NCI-H526 treated with DMSO at 0.1 percent for 48 hours (cell line): ENCODE measurements around the gene GATAD2B.
"Not testable (repeated sequence)": the region's sequence is repeated elsewhere in the genome, so short reads cannot be mapped to it uniquely, and the experiment has no call there.

ENCODE experiments used
- DNase-seq: peaks from one replicate; lab custom pipeline; 2025; lab: John Stamatoyannopoulos, UW

Gene GATAD2B

DNA sequence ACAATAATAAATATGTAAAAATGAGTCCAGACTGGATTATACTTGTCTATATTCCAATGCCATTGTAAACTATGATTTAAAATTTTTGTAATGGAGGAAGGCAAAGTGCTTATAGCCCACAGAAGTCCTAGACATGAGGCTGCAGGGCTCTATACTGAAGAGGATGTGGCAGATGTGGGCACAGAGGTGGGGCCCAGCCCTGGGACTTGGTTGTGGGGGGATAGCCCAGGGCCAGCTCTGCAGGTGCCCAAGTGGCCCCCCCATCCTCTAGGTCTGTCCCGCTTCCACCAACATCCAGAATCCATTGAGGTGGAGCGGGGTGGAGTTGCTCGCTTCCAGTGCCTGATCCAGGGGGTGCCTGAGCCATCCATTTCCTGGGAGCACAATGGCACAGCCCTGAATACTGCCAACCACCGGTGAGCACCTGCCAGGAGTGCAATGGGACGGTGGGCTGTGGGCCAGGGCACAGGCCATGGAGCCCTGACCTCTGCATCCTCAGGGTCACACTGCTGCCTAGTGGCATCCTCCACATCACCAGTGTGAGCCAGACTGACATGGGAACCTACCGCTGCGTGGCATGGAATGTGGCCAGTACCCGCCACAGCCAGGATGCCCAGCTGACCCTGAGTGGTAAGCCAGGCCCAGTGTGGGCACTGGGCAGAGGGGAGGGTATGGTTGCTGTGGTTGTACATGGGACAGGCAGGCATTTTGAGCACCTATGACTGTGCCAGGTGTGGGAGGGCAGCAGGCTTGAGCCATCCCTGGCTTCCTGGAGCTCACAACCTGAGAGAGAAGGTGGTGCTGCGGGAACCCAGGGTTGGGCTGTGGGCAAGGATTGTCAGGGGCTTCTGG is 126.6 kb downstream of the GATAD2B start:
- DNase-seq: no peak

DNA sequence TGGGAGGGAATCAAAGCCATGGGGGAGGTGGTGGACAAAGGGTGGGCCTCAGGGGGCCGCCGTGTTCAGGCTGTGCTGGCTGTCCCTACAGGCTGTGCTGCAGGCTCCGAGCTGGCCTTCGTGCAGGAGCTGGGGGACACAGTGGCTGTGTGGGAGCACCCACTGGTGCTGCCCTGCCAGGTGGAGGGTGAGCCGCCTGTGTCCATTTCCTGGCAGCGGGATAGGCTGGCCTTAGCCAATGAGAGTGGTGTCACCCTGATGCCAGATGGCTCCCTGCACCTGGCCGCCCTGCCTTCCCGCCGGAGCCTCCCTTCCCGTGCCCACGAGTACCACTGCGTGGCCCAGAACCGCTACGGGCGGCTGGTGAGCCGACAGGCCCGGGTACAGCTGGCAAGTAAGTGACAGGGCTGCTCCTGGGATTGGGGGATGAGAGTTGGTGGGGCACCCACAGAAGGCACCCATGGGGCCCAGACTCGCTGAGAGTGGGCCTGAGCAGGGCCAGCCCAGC is 127.4 kb downstream of the GATAD2B start:
- DNase-seq: no peak

DNA sequence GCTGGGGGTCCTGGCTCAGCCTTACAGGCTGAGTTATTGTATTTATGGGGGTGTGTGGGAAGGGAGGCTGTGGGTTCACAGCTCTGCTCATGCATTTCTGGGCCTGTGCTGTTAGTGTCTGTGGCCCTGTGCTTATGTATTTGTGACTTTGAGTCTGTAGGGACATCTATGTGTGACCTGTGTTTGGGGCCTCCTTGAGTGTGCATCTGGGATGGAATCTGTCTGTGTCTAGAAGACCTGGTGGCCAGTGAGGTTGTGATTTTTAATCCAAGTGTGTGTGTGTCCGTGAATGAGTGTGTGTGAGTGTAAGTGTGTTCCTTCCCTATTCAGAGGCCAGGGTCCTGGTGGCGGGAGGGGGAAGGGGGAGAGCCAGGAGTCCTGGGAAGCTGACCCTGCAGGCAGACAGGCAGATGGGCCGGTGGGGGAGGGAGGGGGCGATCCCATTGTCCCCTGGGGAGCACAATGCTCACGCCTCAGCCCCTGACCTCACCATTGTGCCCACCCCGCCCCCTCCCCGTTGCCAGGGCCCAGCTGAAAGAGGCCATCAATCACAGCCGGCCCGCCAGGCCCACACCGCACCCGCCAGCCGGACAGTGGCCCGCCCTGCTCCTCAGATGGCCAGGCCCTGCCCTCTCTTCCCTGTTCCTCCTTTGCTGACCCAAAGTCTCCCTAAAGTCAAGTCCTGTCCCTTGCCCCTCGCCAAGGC is 128.0 kb downstream of the GATAD2B start:
- DNase-seq: no peak

DNA sequence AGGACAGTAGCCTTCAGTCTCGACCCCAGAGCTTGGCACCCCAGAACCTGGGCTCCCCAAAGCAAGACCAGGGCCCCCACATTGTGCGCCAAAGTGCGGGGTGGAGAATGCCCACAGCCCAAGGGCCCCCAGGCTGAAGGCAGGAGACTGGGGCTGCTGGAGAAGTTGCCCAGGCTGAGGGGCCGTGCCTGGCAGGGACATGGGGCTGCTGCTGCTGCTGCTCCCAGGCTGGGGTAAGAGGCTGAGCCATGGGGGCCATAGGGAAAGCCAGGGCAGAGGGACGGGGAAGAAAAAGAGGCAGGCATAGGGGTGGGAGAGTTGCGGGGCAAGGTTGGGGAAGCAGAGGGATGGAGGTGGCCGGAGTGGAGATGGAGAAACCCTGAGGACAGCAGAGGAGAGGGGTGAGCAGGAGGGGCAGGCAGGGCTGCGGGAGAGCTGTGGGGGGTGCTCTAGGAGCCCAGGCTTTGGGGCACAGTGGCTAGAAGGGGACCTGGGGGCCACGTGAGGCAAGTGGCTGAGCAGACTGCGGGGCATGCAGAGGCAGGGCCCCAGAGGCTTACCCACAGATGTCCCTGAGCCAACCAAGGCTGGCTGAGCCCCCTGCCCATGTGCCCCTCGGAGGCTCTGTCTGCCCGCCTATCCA is 128.7 kb downstream of the GATAD2B start:
- DNase-seq: no peak

DNA sequence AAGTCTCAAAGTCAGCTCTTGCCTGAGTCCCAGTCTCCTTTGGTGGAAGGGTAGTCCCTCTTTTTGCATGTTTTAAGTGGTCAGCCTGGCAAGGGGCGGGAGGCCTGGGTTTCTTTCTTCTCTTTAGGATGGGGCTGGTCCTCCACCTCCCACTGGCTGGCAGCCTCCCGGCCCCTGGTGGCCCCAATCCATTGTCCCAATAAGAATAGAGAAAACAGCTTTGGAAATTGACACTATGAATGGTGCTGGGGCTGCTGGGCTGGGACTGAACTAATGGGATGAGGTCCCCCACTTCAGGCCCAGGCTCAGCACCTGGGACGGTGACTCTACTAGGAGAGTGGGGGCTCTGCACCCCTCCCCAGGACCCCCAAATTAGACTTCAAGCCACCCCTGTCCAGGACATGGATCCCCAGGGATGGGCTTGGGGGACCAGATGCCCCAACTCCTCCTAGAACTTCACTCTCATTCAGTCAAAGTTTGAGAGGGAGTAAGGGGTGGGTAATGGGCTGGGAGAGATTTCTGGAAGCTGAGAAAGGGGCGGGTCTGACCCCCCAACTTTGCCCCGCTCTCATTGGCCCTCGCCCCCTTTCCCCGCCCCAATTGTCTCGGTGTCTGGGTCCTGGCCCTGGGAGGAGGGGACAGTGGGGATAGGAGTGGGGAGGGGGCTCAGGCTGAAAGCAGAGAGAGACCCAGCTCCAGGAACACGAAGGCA is 129.4 kb downstream of the GATAD2B start:
- no peak for DNase-seq

DNA sequence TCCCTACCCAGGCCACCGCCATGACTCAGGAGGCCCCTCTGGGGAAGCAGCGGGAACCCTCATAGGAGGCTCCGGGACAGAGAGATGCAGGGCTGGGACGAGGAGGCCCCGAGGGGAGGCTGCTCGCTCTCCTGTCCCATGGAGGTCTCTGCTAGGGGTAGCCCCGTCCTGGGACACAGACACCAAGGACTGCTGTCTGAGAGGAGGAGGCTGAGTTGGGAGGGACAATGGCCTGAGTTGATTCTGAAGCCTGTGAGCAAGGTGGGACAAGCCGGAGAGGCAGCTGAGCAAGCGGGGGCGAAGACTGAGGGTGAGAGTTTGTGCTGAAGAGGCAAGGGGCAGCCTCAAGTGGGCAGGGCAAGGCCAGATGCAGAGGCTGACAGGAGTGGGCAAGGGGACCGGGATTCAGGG is 130.1 kb downstream of the GATAD2B start:
- no peak for DNase-seq

DNA sequence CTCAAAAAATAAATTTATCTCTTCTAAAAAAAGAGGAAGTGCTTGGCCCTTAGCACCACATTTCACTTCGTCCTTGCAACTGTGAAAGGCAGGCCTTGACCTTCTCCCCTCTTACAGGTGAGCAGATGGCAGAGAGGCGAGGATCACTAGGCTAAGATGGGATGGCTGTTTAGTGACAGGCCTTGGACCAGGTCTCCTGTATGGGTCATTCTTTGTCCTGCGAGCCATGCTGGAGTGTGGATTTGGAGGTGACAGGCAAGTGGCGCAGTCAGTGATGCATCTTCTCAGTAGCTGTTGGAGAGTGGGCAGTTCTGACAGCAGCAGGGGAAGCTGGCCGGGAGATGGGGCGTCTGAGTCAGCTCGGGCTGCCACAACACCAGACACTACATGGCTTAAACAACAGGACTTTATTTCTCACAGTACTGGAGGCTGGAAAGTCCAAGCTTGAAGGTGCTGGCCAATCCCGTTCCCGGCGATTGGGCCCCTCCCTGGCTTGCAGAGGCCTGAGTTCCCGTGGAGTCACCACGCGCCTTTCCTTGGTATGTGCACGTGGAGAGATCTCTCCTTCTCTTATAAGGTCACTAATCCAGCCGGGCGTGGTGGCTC is 131.0 kb downstream of the GATAD2B start:
- no peak for DNase-seq

DNA sequence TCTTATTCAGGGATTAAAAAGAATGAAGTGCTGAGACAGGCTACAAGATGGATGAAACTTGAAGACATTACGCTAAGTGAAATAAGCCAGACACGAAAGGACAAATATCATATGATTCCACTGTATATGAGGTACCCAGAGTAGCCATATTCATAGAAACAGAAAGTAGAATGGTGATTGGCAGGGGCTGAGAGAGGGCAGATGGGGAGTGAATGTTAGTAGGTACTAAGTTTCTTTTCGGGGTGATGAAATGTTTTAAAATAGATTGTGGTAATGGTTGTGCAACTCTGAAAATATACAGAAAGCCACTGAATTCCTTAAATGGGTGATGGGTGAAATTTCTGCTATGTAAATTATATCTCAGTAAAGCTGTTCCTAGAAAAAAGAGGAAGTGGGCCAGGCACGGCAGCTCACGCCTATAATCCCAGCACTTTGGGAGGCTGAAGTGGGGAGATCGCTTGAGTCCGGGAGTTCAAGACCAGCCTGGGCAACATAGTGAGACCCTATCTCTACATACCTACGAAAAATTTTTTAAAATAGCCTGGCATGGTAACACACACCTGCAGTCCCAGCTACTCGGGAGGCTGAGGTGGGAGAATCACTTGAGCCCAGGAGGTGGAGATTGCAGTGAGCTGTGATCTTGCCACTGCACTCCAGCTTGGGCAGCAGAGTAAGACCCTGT is 131.7 kb downstream of the GATAD2B start:
- no peak for DNase-seq

DNA sequence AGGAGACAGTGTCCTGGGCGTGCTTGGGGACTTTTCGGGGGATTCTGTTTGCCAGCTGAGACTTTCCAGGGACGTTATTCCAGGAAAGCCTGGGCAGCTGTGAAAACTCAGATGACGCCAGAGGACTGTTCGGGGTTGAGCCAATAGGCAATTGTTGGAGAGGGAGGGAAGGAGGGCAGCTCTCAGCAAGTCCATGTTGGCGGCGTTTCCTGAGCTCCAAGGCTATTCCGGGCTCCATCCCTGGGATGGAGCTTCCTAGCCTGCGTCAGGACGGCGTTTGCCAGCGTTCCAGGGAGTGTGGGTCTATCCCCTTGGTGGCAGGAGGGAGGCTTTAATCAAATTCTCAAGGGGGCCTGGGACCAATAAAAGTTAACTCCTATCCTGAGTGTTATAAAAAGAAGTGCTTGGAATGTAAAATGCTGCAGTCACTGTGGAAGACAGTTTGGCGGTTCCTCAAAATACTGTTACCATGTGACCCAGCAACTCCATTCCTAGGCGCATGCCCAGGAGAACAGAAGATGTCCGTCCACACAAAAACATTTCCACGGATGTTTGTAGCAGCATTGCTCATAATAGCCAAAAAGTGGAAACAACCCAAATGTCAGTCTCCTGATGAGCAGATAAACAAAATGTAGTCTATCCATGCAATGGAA is 132.3 kb downstream of the GATAD2B start:
- DNase-seq: no peak

DNA sequence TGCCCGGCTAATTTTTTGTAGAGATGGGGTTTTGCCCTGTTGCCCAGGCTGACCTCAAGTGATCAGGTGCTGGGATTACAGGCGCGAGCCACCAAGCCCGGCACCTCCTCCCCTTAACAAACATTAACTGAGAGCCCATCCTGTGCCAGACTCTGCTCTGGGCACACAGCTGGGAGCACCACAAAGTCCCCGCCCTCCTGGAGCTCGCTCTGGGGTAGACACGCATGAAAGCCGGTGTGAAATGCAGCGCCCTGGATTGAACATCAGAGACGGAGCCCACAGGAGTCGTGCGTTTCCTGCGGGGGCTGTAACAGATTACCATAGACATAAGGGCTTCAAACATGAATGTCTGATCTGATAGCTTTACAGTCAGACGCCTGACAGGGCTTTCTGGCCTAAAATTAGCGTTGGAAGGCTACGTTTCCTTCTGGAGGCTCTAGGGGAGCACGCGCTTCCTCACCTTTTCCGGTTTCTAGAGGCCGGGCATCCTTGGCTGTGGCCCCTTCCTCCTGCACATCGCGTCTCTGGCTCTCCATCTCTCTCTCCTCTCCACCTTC is 133.2 kb downstream of the GATAD2B start:
- DNase-seq: no peak

DNA sequence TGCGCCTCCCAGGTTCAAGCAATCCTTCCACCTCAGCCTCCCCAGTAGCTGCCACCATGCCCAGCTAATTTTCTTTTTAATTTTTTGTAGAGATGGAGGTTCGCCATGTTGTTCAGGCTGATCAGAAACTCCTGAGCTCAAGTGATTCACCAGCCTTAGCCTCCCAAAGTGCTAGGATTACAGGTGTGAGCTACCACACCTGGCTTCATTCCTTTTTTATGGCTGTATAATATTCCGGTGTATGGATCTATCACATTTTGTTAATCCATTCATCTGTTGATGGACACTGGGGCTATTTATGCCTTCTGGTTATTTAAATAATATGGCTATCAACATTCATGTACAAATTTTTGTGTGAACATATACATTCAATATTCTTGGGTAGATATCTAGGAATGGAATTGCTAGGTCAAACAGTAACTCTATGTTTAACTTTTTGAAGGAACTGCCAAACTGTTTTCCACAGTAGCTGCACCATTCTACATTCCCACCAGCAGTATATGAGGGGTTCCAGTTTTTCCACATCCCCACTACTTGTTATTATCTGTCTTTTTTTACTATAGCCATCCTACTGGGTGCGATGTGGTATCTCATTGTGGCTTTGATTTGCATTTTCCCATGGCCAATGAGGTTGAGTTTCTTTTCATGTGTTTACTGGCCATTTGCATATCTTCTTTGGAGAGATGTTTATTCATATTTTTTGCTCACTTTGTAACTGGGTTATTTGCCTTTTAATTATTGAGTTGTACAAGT is 136.6 kb downstream of the GATAD2B start:
- DNase-seq: no peak

DNA sequence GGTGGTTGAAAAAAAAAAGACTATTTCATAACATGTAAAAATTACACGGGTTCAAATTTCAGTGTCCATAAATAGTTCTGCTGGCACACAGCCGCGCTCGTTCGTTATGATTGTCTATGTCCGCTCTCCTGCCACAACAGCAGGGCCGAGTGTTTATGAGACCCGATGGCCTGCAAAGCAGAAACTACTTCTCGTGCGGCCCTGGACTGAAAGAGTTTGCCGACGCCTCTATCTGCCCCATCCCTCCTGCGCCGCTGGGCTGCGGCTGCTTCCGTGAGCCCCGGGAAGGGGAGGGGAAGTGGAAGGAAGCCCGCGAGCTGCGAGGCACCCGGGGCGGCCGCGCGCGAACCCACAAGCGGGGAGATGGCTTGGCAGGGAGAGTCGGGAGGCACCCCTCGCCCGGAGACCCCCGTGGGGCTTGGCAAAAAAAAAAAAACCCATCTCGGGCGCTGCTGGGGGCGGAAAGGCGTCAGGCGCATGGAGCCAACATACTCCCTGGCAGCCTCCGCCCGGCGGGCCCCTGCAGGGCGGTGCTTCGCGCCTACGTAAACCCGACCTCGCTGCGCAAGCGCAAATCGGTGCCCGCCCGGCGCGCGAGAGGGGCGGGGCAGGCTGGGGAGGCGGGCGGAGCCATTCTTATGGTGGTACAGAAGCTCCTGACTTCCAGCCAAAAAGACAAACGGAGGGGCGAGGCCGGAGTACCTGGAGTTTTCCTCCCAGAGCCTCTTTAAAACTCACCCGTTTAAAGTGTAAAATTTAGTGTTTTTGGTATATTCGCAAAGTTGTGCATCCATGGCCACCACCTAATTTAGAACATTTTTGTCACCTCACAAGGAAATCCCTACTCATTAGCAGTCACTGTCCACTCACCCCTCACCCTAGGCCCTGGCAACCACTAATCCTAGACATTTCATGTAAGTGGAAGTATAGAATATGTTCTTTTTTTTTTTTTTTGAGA is 139.3 kb downstream of the GATAD2B start:
- peak; percentile 96 for DNase-seq

DNA sequence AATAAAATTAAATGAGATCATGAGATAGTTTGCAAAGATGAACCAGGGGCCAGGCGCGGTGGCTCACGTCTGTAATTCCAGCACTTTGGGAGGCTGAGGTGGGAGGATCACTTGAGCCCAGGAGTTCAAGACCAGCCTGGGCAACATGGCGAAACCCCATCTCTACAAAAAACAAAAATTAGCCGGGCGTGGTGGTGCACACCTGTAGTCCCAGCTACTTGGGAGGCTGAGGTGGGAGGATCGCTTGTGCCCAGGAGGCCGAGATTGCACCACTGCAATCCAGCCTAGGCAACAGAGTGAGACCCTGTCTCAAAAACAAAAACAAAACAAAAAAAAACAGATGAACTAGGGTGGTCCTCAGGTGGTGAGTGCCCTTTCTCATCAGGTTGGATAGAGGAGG is 140.1 kb downstream of the GATAD2B start:
- not testable (repeated sequence) for DNase-seq

DNA sequence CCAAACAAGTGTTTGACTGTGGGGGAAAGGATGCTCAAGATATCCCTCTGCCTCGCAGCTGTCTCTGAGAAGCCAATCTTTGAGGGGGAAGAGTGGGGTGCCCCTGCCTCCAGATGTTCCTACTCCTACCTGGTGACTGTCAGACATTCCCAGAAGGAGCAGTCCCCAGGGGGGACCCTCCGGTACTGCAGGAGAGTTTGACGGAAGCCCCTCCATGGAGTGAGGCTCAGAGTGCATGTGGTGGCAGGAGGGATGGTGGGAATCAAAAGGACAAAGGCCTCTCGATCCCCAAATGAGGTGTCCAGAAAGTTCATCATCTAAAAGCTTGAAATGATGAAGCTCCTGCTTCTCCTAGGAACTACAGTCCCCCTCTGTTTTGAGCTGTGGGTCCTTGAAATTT is 142.2 kb downstream of the GATAD2B start:
- DNase-seq: no peak

DNA sequence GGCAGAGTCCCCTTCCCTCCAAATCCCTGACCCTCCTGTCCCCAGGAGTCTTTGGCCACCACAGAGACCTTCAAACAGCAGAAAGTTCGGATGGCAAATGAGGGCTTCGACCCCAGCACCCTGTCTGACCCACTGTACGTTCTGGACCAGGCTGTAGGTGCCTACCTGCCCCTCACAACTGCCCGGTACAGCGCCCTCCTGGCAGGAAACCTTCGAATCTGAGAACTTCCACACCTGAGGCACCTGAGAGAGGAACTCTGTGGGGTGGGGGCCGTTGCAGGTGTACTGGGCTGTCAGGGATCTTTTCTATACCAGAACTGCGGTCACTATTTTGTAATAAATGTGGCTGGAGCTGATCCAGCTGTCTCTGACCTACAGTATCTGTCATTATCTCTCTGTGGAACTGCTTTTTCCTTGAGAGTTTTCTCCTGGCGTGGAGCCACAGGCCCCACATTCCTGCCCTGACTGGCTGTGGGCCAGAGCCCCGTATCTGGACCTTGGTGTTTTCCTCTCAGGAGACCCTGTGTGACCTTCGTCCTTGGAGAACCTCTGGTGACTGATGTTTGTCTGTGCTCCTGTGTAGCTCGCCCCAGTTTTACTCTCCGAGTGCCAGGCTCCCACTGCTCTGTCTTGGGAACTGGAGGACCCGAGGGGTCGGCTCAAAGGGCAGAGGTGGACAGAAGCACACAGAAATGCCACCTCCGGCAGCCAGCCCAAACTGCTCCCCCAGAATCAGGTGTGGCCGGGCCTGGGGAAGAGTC is 142.8 kb downstream of the GATAD2B start:
- no peak for DNase-seq

DNA sequence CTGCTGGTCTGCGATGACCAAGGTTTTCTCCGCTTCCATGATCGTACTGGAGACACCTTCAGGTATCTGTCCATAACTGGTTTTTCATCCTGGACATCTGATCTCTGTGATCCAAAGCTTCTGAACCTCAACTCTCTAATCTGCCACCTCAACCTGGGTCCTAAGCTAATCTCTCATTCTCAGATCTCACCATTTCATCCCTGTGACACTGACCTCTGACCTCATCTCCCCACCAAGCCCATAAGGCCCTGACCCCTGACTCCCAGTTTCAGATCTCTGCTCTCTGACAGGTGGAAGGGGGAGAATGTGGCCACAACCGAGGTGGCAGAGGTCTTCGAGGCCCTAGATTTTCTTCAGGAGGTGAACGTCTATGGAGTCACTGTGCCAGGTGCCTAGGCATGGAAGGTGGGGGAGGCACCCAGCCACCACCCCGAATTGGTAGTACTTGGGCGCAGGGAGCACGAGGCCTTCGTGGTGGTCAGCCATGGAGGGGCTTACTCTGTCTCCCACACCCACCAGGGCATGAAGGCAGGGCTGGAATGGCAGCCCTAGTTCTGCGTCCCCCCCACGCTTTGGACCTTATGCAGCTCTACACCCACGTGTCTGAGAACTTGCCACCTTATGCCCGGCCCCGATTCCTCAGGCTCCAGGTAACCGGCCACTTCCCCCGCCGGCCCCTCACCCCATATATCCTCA is 143.8 kb downstream of the GATAD2B start:
- no peak for DNase-seq
